Neural cell (in vitro differentiated cells): ENCODE data around the gene AFAP1. TPM values are rescaled to one million over a fixed set of nuclear protein-coding genes. Genes with fewer than 3 reads are reported as not detected.

Experiments used
- H2AFZ ChIP-seq: fragments of 200-600, 300-800 bp; sonication (generic), shearing (Covaris generic); 2 replicates; pipeline ENCODE4 v1.6.0; 2014; ENCODE audit warnings: low read depth, mild to moderate bottlenecking, antibody characterized with exemption, low read length, moderate library complexity
- H3F3A ChIP-seq: fragments of 200-600 bp; shearing (Covaris generic); 2 replicates; pipeline ENCODE4 v1.6.1; 2016; ENCODE audit warnings: mild to moderate bottlenecking, moderate library complexity, mixed read lengths, antibody characterized with exemption, low read length; ENCODE audit not compliant: insufficient read depth, poor library complexity, severe bottlenecking
- H3K27ac ChIP-seq: fragments of 200-600, 300-800 bp; sonication (generic), shearing (Covaris generic); 2 replicates; pipeline ENCODE4 v1.5.1; 2014; ENCODE audit warnings: mild to moderate bottlenecking, low read length, moderate library complexity
- H3K27me3 ChIP-seq: fragments of 300-800, 200-600 bp; sonication (generic), shearing (Covaris generic); 2 replicates; pipeline ENCODE4 v1.6.0; 2014; ENCODE audit warnings: mild to moderate bottlenecking, low read depth, low read length, moderate library complexity; ENCODE audit not compliant: insufficient read depth
- H3K36me3 ChIP-seq: fragments of 300-800, 200-600 bp; sonication (generic), shearing (Covaris generic); 2 replicates; pipeline ENCODE4 v1.5.1; 2014; ENCODE audit warnings: mild to moderate bottlenecking, antibody characterized with exemption, low read length, moderate library complexity; ENCODE audit not compliant: insufficient read depth
- H3K4me2 ChIP-seq: fragments of 300-800, 200-600 bp; sonication (generic), shearing (Covaris generic); 2 replicates; pipeline ENCODE4 v1.6.0; 2014; ENCODE audit warnings: mild to moderate bottlenecking, low read length
- H3K4me3 ChIP-seq: fragments of 300-800, 200-600 bp; sonication (generic), shearing (Covaris generic); 2 replicates; pipeline ENCODE4 v1.5.1; 2014; ENCODE audit warnings: mild to moderate bottlenecking, low read length, moderate library complexity
- H3K79me2 ChIP-seq: fragments of 200-600 bp; shearing (Covaris generic); replicated peaks from 2 replicates; pipeline ENCODE4 v1.6.0; 2014; ENCODE audit warnings: mild to moderate bottlenecking, low read length, moderate library complexity; ENCODE audit not compliant: insufficient read depth
- H3K9ac ChIP-seq: fragments of 300-800, 200-600 bp; sonication (generic), shearing (Covaris generic); 2 replicates; pipeline ENCODE4 v1.6.1; 2016; ENCODE audit warnings: mild to moderate bottlenecking, low read length, mixed read lengths
- H3K9me2 ChIP-seq: fragments of 200-600 bp; shearing (Covaris generic); 2 replicates; pipeline ENCODE4 v1.6.1; 2016; ENCODE audit warnings: mild to moderate bottlenecking, low read length, mixed read lengths; ENCODE audit not compliant: insufficient read depth
- H3K9me3 ChIP-seq: fragments of 200-600, 300-800 bp; sonication (generic), shearing (Covaris generic); 2 replicates; pipeline ENCODE4 v1.6.1; 2016; ENCODE audit warnings: mild to moderate bottlenecking, mixed run types, low read length, moderate library complexity, mixed read lengths
- H4K20me1 ChIP-seq: fragments of 200-600 bp; shearing (Covaris generic); 2 replicates; pipeline ENCODE4 v1.6.1; 2016; ENCODE audit warnings: mild to moderate bottlenecking, mixed run types; ENCODE audit not compliant: insufficient read depth
- EP300 ChIP-seq: fragments of 450-650 bp; conservative IDR thresholded peaks from 2 replicates; pipeline ENCODE4 v1.6.1; 2014; ENCODE audit warnings: antibody characterized with exemption, mild to moderate bottlenecking, moderate library complexity; ENCODE audit not compliant: poor library complexity, severe bottlenecking
- EZH2 ChIP-seq: fragments of 200-600, 300-800 bp; shearing (Covaris generic), sonication (generic); IDR thresholded peaks from 2 replicates; pipeline ENCODE4 v1.6.1; 2014; ENCODE audit warnings: antibody characterized with exemption, low read length, borderline replicate concordance, mild to moderate bottlenecking; ENCODE audit not compliant: insufficient read depth, poor library complexity, severe bottlenecking
- MXI1 ChIP-seq: fragments of 450-650 bp; conservative IDR thresholded peaks from 2 replicates; pipeline ENCODE4 v1.6.1; 2014; ENCODE audit warnings: antibody characterized with exemption, mild to moderate bottlenecking; ENCODE audit not compliant: poor library complexity, severe bottlenecking
- POLR2AphosphoS5 ChIP-seq: IDR thresholded peaks from 2 replicates; pipeline ENCODE4 v1.6.1; 2012
- RAD21 ChIP-seq: fragments of 450-650 bp; conservative IDR thresholded peaks from 2 replicates; pipeline ENCODE4 v1.6.1; 2014; ENCODE audit warnings: antibody characterized with exemption, mild to moderate bottlenecking, moderate library complexity
- SMC3 ChIP-seq: fragments of 450-650 bp; conservative IDR thresholded peaks from 2 replicates; pipeline ENCODE4 v1.6.1; 2014; ENCODE audit warnings: antibody characterized with exemption, mild to moderate bottlenecking, moderate library complexity; ENCODE audit not compliant: poor library complexity
- TAF1 ChIP-seq: IDR thresholded peaks from 2 replicates; pipeline ENCODE4 v1.6.1; 2012; ENCODE audit warnings: low read depth
- polyA plus RNA-seq: library from polyadenylated mRNA; depleted of rRNA; stranded (reverse); fragments of >200 nt; gene quantifications from 2 replicates; pipeline ENCODE4 v1.2.3, GENCODE V29; 2014
- TF ChIP-seq, protein P1 (sequence below): IDR thresholded peaks from 2 replicates; pipeline ENCODE4 v1.6.1; 2012; ENCODE audit warnings: borderline replicate concordance

AFAP1 gene
- polyA plus RNA-seq, 1 donor from 2014 or later = 38.9 TPM

DNA sequence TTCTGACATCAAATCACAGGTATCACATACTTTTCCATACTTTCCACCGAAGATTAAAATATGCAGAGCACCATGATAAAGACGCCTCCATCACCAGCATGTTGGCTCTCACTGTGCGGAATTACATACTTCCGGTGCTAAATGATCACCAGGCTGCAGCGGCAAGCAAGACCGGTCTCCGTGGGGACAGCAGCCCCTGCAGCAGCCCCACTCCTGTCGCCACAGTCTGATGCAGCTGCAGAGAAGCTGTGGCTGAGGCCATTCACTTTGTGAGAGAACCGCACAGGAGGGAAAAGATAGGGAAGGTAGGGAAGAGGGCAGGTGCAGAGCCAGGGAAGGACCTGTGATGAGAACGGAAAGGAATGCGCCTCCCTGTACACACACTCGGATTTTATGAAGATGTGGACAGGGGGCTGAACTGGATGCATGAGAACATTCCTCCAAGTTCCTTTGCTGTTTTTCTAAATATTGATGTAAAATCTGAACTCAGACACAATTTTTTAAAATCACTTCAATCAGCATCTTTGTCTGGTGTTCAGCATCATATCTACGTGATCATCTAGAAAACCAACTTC, 38.3 kb downstream of the AFAP1 start:
- Histone ChIP-seq H4K20me1 (peaks cover 14% of the 10 kb centered on the region), H3K9me2 (no peaks in the 10 kb centered on the region), H3K79me2 (peaks cover 45% of the 10 kb centered on the region), H3K27ac (peak overlapping the region; percentile 38), H3F3A (no peaks in the 10 kb centered on the region), H3K9ac (peak overlapping the region; percentile 5), H3K36me3 (no peaks in the 10 kb centered on the region), H3K27me3 (no peaks in the 10 kb centered on the region), H3K4me2 (no peak overlapping the region), H2AFZ (no peak overlapping the region), H3K9me3 (no peaks in the 10 kb centered on the region), H3K4me3 (peak overlapping the region; percentile 49)
- TF ChIP-seq EZH2 (no peak), MXI1 (no peak), SMC3 (no peak), EP300 (no peak), TAF1 (no peak), POLR2AphosphoS5 (no peak)
- TF ChIP-seq, protein P1, sequence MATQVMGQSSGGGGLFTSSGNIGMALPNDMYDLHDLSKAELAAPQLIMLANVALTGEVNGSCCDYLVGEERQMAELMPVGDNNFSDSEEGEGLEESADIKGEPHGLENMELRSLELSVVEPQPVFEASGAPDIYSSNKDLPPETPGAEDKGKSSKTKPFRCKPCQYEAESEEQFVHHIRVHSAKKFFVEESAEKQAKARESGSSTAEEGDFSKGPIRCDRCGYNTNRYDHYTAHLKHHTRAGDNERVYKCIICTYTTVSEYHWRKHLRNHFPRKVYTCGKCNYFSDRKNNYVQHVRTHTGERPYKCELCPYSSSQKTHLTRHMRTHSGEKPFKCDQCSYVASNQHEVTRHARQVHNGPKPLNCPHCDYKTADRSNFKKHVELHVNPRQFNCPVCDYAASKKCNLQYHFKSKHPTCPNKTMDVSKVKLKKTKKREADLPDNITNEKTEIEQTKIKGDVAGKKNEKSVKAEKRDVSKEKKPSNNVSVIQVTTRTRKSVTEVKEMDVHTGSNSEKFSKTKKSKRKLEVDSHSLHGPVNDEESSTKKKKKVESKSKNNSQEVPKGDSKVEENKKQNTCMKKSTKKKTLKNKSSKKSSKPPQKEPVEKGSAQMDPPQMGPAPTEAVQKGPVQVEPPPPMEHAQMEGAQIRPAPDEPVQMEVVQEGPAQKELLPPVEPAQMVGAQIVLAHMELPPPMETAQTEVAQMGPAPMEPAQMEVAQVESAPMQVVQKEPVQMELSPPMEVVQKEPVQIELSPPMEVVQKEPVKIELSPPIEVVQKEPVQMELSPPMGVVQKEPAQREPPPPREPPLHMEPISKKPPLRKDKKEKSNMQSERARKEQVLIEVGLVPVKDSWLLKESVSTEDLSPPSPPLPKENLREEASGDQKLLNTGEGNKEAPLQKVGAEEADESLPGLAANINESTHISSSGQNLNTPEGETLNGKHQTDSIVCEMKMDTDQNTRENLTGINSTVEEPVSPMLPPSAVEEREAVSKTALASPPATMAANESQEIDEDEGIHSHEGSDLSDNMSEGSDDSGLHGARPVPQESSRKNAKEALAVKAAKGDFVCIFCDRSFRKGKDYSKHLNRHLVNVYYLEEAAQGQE = no peak

DNA sequence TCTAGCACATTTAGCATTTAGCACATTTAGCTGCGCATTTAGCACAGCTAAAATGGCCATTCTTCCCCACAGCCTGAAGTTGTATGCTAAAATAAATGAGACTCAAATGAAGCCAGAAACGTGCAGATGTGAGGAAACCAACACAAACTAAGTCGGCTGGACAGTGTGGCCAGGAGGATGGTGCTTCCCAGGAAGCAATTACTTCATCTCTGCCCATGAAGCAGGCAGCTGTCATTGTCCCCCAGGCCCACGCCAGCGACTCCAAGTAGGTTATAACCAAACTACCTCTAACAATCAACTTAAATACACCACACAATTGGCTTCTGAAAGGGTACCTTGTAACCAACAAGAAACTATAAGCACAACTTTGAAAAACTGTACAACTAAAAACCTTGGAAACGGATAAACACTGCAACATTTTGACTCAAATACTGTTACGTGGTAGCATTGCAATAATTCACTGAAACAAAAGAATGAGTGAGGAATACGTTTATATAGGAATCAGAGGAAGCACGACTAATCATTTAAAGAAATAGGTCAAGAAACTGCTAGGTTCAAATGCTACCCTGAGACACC, 39.2 kb downstream of the AFAP1 start:
- no peak overlapping the region for H3K27ac ChIP-seq
- H3K9ac ChIP-seq = no peak overlapping the region
- H3K4me2 ChIP-seq = no peak overlapping the region
- no peaks in the 10 kb centered on the region for H3K9me2 ChIP-seq
- H3K9me3 ChIP-seq = no peaks in the 10 kb centered on the region
- H2AFZ ChIP-seq = no peak overlapping the region
- TF ChIP-seq RAD21 = no peak
- no peak for TF ChIP-seq SMC3
- peaks cover 4% of the 10 kb centered on the region for H4K20me1 ChIP-seq
- H3K79me2 ChIP-seq = peaks cover 39% of the 10 kb centered on the region
- no peaks in the 10 kb centered on the region for H3K27me3 ChIP-seq
- H3K36me3 ChIP-seq = no peaks in the 10 kb centered on the region
- H3F3A ChIP-seq = no peaks in the 10 kb centered on the region
- peak overlapping the region; percentile 49 for H3K4me3 ChIP-seq

DNA sequence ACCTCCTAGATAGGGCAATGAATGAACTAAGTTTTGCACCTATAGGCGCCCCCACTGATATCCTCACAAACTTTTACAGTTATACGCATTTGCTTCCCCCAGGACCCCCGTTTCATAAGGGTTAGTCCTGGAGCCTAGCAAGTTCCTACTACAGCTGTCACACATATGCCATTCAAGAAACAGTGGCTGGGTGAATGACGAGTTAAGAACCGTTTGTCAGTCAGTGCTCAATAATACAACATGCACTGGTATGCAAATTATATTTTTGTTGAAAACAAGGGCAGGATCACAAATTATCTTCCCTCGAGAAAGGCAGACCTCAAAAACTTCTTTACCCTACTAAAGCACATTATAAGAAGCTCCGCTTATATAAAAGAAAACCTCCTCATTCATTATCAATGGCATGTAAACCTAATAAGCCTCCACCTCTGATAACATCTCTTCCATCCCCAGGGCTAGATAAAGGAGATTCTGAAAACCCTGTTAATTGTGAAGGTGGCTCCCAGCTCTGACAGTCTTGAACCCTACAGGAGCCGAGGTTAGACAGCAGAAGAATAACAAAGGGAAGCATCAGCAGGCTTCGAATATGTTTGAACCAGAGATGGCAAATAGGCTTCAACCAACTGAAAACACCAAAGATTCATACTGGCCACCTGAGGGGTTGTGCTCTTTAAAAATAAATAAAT, 40.3 kb downstream of the AFAP1 start:
- TF ChIP-seq POLR2AphosphoS5 (peak; percentile 51), EP300 (peak; percentile 81), EZH2 (no peak)
- Histone ChIP-seq H3K4me3 (peak overlapping the region; percentile 25), H3K9me3 (no peaks in the 10 kb centered on the region), H3K9me2 (no peaks in the 10 kb centered on the region), H3K27ac (peak overlapping the region; percentile 32), H4K20me1 (peaks cover 4% of the 10 kb centered on the region), H3K9ac (no peak overlapping the region), H3K4me2 (peak overlapping the region; percentile 31), H3F3A (no peaks in the 10 kb centered on the region), H3K27me3 (no peaks in the 10 kb centered on the region), H2AFZ (no peak overlapping the region), H3K79me2 (peaks cover 41% of the 10 kb centered on the region), H3K36me3 (no peaks in the 10 kb centered on the region)
